Limb (tissue), 2 donors: Measurements from ENCODE around the gene NDRG4.
"Not testable (repeated sequence)": the region's sequence is repeated elsewhere in the genome, so short reads cannot be mapped to it uniquely, and the experiment has no call there.

Source experiments
- DNase-seq, 2 donors: peaks; one replicate each; pipeline ENCODE4 v3.0.0-alpha.2; 2016; ENCODE audit errors: extremely low spot score in 2 of 2

NDRG4 gene

GRCh38 chr16:58465817-58466216 is 34.1 kb upstream of the NDRG4 start:
- DNase-seq = no peak

- no peak for DNase-seq
Measured at GRCh38 chr16:58466396-58466795, 33.5 kb upstream of the NDRG4 start.

- DNase-seq = no peak
Measured at GRCh38 chr16:58467905-58468304, 32.0 kb upstream of the NDRG4 start.

- DNase-seq = no peak
Measured at GRCh38 chr16:58471209-58471975, 28.6 kb upstream of the NDRG4 start.

GRCh38 chr16:58472266-58472665 is 27.7 kb upstream of the NDRG4 start:
- no peak for DNase-seq

- DNase-seq = no peak
Measured at GRCh38 chr16:58472827-58473226, 27.1 kb upstream of the NDRG4 start.

GRCh38 chr16:58474296-58474695 is 25.6 kb upstream of the NDRG4 start:
- no peak for DNase-seq

- DNase-seq = no peak
Measured at GRCh38 chr16:58475091-58475619, 24.8 kb upstream of the NDRG4 start.

GRCh38 chr16:58476791-58477190 is 23.2 kb upstream of the NDRG4 start:
- DNase-seq = no peak

- no peak for DNase-seq
Measured at GRCh38 chr16:58478427-58478826, 21.5 kb upstream of the NDRG4 start.

- no peak for DNase-seq
Measured at GRCh38 chr16:58481226-58481869, 18.6 kb upstream of the NDRG4 start.

GRCh38 chr16:58481931-58482330 is 18.0 kb upstream of the NDRG4 start:
- no peak for DNase-seq

- DNase-seq = peak in 1 of 2 donors; percentile 43
Measured at GRCh38 chr16:58485184-58485887, 14.6 kb upstream of the NDRG4 start.

GRCh38 chr16:58487566-58488351 is 12.2 kb upstream of the NDRG4 start:
- DNase-seq = peak; percentile 87 to 89

- DNase-seq = no peak
Measured at GRCh38 chr16:58488531-58488930, 11.4 kb upstream of the NDRG4 start.

- no peak for DNase-seq
Measured at GRCh38 chr16:58490065-58490464, 9.9 kb upstream of the NDRG4 start.

- not testable (repeated sequence) for DNase-seq
Measured at GRCh38 chr16:58490539-58490938, 9.4 kb upstream of the NDRG4 start.

- DNase-seq = peak in 1 of 2 donors; percentile 33
Measured at GRCh38 chr16:58492066-58492465, 7.9 kb upstream of the NDRG4 start.

- DNase-seq = peak in 1 of 2 donors; percentile 42
Measured at GRCh38 chr16:58492735-58493134, 7.2 kb upstream of the NDRG4 start.

- DNase-seq = peak in 1 of 2 donors; percentile 38
Measured at GRCh38 chr16:58493756-58494431, 6.0 kb upstream of the NDRG4 start.
